HFF-Myc (cell line): Measurements from ENCODE around the gene UBL5.

ENCODE experiments used
- DNase-seq: peaks from one replicate; pipeline ENCODE4 v3.0.0-alpha.2; 2011; ENCODE audit warnings: low read depth; ENCODE audit errors: extremely low read depth
- H3K4me3 ChIP-seq: replicated peaks from 2 replicates; pipeline ENCODE4 v1.5.1; 2011; ENCODE audit warnings: low read depth, mild to moderate bottlenecking, control low read depth, low read length
- TF ChIP-seq, protein P1 (sequence below): IDR thresholded peaks from 2 replicates; pipeline ENCODE4 v1.5.1; 2012; ENCODE audit warnings: mild to moderate bottlenecking, low read depth, low read length, control low read depth; ENCODE audit errors: missing control alignments

The UBL5 gene

GRCh38 chr19:9856609-9857008, 28.9 kb downstream of the UBL5 start:
- TF ChIP-seq, protein P1, sequence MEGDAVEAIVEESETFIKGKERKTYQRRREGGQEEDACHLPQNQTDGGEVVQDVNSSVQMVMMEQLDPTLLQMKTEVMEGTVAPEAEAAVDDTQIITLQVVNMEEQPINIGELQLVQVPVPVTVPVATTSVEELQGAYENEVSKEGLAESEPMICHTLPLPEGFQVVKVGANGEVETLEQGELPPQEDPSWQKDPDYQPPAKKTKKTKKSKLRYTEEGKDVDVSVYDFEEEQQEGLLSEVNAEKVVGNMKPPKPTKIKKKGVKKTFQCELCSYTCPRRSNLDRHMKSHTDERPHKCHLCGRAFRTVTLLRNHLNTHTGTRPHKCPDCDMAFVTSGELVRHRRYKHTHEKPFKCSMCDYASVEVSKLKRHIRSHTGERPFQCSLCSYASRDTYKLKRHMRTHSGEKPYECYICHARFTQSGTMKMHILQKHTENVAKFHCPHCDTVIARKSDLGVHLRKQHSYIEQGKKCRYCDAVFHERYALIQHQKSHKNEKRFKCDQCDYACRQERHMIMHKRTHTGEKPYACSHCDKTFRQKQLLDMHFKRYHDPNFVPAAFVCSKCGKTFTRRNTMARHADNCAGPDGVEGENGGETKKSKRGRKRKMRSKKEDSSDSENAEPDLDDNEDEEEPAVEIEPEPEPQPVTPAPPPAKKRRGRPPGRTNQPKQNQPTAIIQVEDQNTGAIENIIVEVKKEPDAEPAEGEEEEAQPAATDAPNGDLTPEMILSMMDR = no peak
- no peak for DNase-seq
- no peak overlapping the region for H3K4me3 ChIP-seq

GRCh38 chr19:9857076-9857721, 29.5 kb downstream of the UBL5 start:
- no peak for DNase-seq
- TF ChIP-seq, protein P1 = no peak
- H3K4me3 ChIP-seq = no peak overlapping the region

GRCh38 chr19:9857920-9858746, 30.4 kb downstream of the UBL5 start:
- no peak for DNase-seq
- H3K4me3 ChIP-seq = no peak overlapping the region
- TF ChIP-seq, protein P1 = no peak

GRCh38 chr19:9858766-9859165, 31.0 kb downstream of the UBL5 start:
- TF ChIP-seq, protein P1 = no peak
- no peak for DNase-seq
- H3K4me3 ChIP-seq = no peak overlapping the region

- H3K4me3 ChIP-seq = no peak overlapping the region
- TF ChIP-seq, protein P1 = no peak
- no peak for DNase-seq
These were observed 32.7 kb downstream of the UBL5 start for GRCh38 chr19:9860407-9860806.

DNA sequence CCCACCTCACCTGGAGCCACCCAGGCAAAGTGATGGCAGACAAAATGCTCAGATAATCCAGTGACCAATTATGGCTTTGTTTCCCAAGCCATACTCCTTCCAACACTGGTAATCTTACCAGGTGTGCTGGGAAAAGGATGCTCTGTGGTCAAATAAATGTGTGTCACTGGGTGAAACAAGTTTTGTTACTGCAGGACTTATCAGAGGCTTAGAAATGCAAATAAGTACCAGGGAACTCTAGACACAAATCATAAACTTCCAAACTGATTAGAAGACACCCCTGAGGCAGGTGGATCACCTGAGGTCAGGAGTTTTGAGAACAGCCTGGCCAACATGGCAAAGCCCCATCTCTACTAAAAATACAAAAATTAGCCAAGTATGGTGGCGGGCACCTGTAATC, 33.8 kb downstream of the UBL5 start:
- no peak for DNase-seq
- TF ChIP-seq, protein P1 = no peak
- no peak overlapping the region for H3K4me3 ChIP-seq
